H1 (cell line): Measurements from ENCODE around the gene KRTAP5-8. TPM values are rescaled to one million over a fixed set of nuclear protein-coding genes. Genes with fewer than 3 reads are reported as not detected.

Source experiments
- CTCF ChIA-PET: fragments of 300-600 bp; sonication (Branson Sonifier 250); formaldehyde crosslinking; loops from one replicate; lab custom pipeline; 2021; ENCODE audit not compliant: partially characterized antibody; lab: Charles Lee
- POLR2A ChIA-PET: fragments of 300-600 bp; sonication (Branson Sonifier 250); formaldehyde crosslinking; loops from one replicate; lab custom pipeline; 2021; ENCODE audit warnings: inconsistent platforms; ENCODE audit not compliant: partially characterized antibody; lab: Charles Lee
- DNase-seq, 2 experiments: peaks; one replicate each; pipeline versions ENCODE4 v3.0.0 to v3.0.0-alpha.2; 2010 to 2022; ENCODE audit warnings: low spot score in 2 of 2, low read depth in 1 of 2, mixed read lengths in 1 of 2
- FAIRE-seq: peaks from 2 replicates; lab custom pipeline; 2011; peaks lifted over from hg19 to GRCh38; lab: Jason Lieb, UNC
- H2AFZ ChIP-seq: 2 replicates; pipeline ENCODE4 v1.8.1; 2012; ENCODE audit warnings: low read length, inconsistent platforms
- H2AK5ac ChIP-seq: 2 replicates; pipeline ENCODE4 v1.6.1; 2013; ENCODE audit warnings: low read depth, low read length
- H2BK120ac ChIP-seq: replicated peaks from 2 replicates; pipeline ENCODE3; 2013; ENCODE audit warnings: low read depth, low read length, inconsistent platforms
- H2BK12ac ChIP-seq: 2 replicates; pipeline ENCODE4 v1.6.1; 2013; ENCODE audit warnings: low read depth, low read length
- H2BK15ac ChIP-seq: 2 replicates; pipeline ENCODE4 v1.6.1; 2013; ENCODE audit warnings: low read length
- H2BK20ac ChIP-seq: 2 replicates; pipeline ENCODE4 v1.6.1; 2013; ENCODE audit warnings: low read length
- H2BK5ac ChIP-seq: 2 replicates; pipeline ENCODE4 v1.6.1; 2013; ENCODE audit warnings: low read depth, low read length
- H3K14ac ChIP-seq: 2 replicates; pipeline ENCODE4 v1.6.1; 2013; ENCODE audit warnings: inconsistent platforms; ENCODE audit not compliant: insufficient read length
- H3K18ac ChIP-seq: 2 replicates; pipeline ENCODE4 v1.6.1; 2013; ENCODE audit warnings: low read length; ENCODE audit errors: extremely low read depth
- H3K23ac ChIP-seq: 2 replicates; pipeline ENCODE4 v1.6.1; 2013; ENCODE audit warnings: inconsistent platforms; ENCODE audit not compliant: insufficient read length
- H3K23me2 ChIP-seq: 2 replicates; pipeline ENCODE4 v1.6.1; 2013; ENCODE audit warnings: low read depth, low read length
- H3K27ac ChIP-seq: 2 replicates; pipeline ENCODE4 v1.6.1; 2011; ENCODE audit warnings: low read depth, low read length, inconsistent platforms
- H3K27me3 ChIP-seq, 4 experiments: replicated peaks in 1 of 4; 1 replicate in 1 of 4; 2 replicates in 3 of 4; pipeline versions ENCODE4 v1.6.1 to v1.8.1; 2011 to 2013; ENCODE audit warnings: low read length in 3 of 4, mild to moderate bottlenecking in 3 of 4, inconsistent platforms in 2 of 4, mixed read lengths in 2 of 4, moderate library complexity in 1 of 4; ENCODE audit not compliant: control insufficient read depth in 3 of 4, insufficient read depth in 3 of 4; ENCODE audit errors: extremely low read depth in 1 of 4
- H3K36me3 ChIP-seq, 4 experiments: 2 replicates each; pipeline versions ENCODE4 v1.6.1 to v1.8.1; 2011 to 2013; ENCODE audit warnings: mild to moderate bottlenecking in 4 of 4, low read length in 3 of 4, moderate library complexity in 2 of 4, control low read depth in 1 of 4, inconsistent platforms in 1 of 4; ENCODE audit not compliant: insufficient read depth in 4 of 4, control insufficient read depth in 2 of 4
- H3K4ac ChIP-seq: replicated peaks from 2 replicates; pipeline ENCODE3; 2013; ENCODE audit warnings: low read length, low read depth, mixed read lengths, inconsistent platforms; ENCODE audit not compliant: insufficient read length
- H3K4me1 ChIP-seq, 4 experiments: replicated peaks in 1 of 4; 1 replicate in 1 of 4; 2 replicates in 3 of 4; pipeline versions ENCODE4 v1.6.1 to v1.8.1; 2011 to 2013; ENCODE audit warnings: low read length in 3 of 4, inconsistent platforms in 2 of 4, mixed read lengths in 1 of 4; ENCODE audit not compliant: insufficient read depth in 4 of 4, control insufficient read depth in 3 of 4
- H3K4me2 ChIP-seq, 2 experiments: 2 replicates each; pipeline versions ENCODE4 v1.6.1 to v1.8.1; 2011 to 2013; ENCODE audit warnings: low read depth in 2 of 2, low read length in 2 of 2, control low read depth in 1 of 2, inconsistent platforms in 1 of 2, mild to moderate bottlenecking in 1 of 2; ENCODE audit not compliant: insufficient read depth in 1 of 2
- H3K4me3 ChIP-seq, 4 experiments: fragments of 200-600, 300-600 bp in 1 of 4; sonication (generic), shearing (Covaris generic), sonication (Bioruptor Twin) in 1 of 4; 2 replicates each; pipeline versions ENCODE4 v1.5.1 to v1.8.1; 2011 to 2016; ENCODE audit warnings: low read length in 4 of 4, low read depth in 3 of 4, control low read depth in 2 of 4, inconsistent platforms in 2 of 4, mild to moderate bottlenecking in 2 of 4, mixed read lengths in 1 of 4, moderate library complexity in 1 of 4; ENCODE audit not compliant: insufficient read depth in 2 of 4; ENCODE audit errors: extremely low read depth in 1 of 4
- H3K56ac ChIP-seq: replicated peaks from 2 replicates; pipeline ENCODE3; 2013; ENCODE audit warnings: low read depth, mild to moderate bottlenecking, mixed read lengths, low read length, inconsistent platforms; ENCODE audit not compliant: insufficient read length
- H3K79me1 ChIP-seq: 2 replicates; pipeline ENCODE4 v1.6.1; 2013; ENCODE audit warnings: low read depth, low read length, control low read depth
- H3K79me2 ChIP-seq, 2 experiments: 2 replicates each; pipeline versions ENCODE4 v1.6.1 to v1.8.1; 2012 to 2013; ENCODE audit warnings: low read length in 2 of 2, mild to moderate bottlenecking in 2 of 2, inconsistent platforms in 1 of 2; ENCODE audit not compliant: insufficient read depth in 2 of 2, control insufficient read depth in 1 of 2
- H3K9ac ChIP-seq, 4 experiments: replicated peaks in 1 of 4; 1 replicate in 1 of 4; 2 replicates in 3 of 4; pipeline versions ENCODE4 v1.6.1 to v1.8.1; 2011 to 2013; ENCODE audit warnings: low read depth in 3 of 4, low read length in 3 of 4, control low read depth in 2 of 4, mild to moderate bottlenecking in 2 of 4, moderate library complexity in 2 of 4, inconsistent platforms in 1 of 4; ENCODE audit errors: extremely low read depth in 1 of 4
- H3K9me3 ChIP-seq, 2 experiments: 2 replicates each; pipeline versions ENCODE4 v1.6.1 to v1.8.1; 2012 to 2013; ENCODE audit warnings: mild to moderate bottlenecking in 2 of 2, moderate library complexity in 2 of 2, control low read depth in 1 of 2, inconsistent platforms in 1 of 2, low read depth in 1 of 2, low read length in 1 of 2, mixed read lengths in 1 of 2; ENCODE audit not compliant: insufficient read depth in 2 of 2
- H4K20me1 ChIP-seq, 2 experiments: replicated peaks in 1 of 2; 2 replicates each; pipeline versions ENCODE3 to v1.8.1; 2011 to 2013; ENCODE audit warnings: inconsistent platforms in 2 of 2, low read length in 2 of 2, mild to moderate bottlenecking in 1 of 2; ENCODE audit not compliant: insufficient read depth in 2 of 2, control insufficient read depth in 1 of 2
- H4K5ac ChIP-seq: 2 replicates; pipeline ENCODE4 v1.6.1; 2013; ENCODE audit warnings: low read length, low read depth, mixed read lengths, inconsistent platforms; ENCODE audit not compliant: insufficient read length
- H4K8ac ChIP-seq: 2 replicates; pipeline ENCODE4 v1.8.0; 2013; ENCODE audit warnings: mild to moderate bottlenecking, moderate library complexity, low read length, inconsistent platforms; ENCODE audit not compliant: insufficient read depth; ENCODE audit errors: extremely low read depth
- H4K91ac ChIP-seq: replicated peaks from 2 replicates; pipeline ENCODE3; 2013; ENCODE audit warnings: low read length, mixed read lengths, inconsistent platforms; ENCODE audit not compliant: insufficient read length
- CBX8 ChIP-seq: fragments of 300-800, 300-1000 bp; sonication (generic); IDR thresholded peaks from 2 replicates; pipeline ENCODE4 v1.7.1; 2016; ENCODE audit warnings: low read depth, low read length, borderline replicate concordance
- CHD2 ChIP-seq: IDR thresholded peaks from 2 replicates; pipeline ENCODE4 v1.6.1; 2012; ENCODE audit warnings: low read length, improper control_type of control experiment
- E2F6 ChIP-seq: IDR thresholded peaks from 2 replicates; pipeline ENCODE4 v1.6.1; 2012; ENCODE audit warnings: inconsistent platforms
- GTF2F1 ChIP-seq: IDR thresholded peaks from 2 replicates; pipeline ENCODE4 v1.6.1; 2012; ENCODE audit warnings: low read depth, low read length, improper control_type of control experiment, borderline replicate concordance
- HDAC2 ChIP-seq, 2 experiments: fragments of 300-600 bp in 1 of 2; sonication (generic) in 1 of 2; IDR thresholded peaks; 2 replicates each; pipeline ENCODE4 v1.6.1; 2011 to 2012; ENCODE audit warnings: low read depth in 2 of 2, low read length in 2 of 2, mild to moderate bottlenecking in 2 of 2, moderate library complexity in 2 of 2, borderline replicate concordance in 1 of 2, inconsistent platforms in 1 of 2
- HDAC6 ChIP-seq: IDR thresholded peaks from one replicate; pipeline ENCODE4 v1.7.1; 2012; ENCODE audit warnings: low read depth, mild to moderate bottlenecking, inconsistent platforms, low read length, moderate library complexity
- POLR2A ChIP-seq, 2 experiments: IDR thresholded peaks; 1 replicate in 1 of 2; 2 replicates in 1 of 2; pipeline ENCODE4 v1.6.1; 2011; ENCODE audit warnings: low read depth in 2 of 2, low read length in 2 of 2, mild to moderate bottlenecking in 2 of 2; ENCODE audit errors: control extremely low read depth in 1 of 2
- RAD21 ChIP-seq, 2 experiments: IDR thresholded peaks in 1 of 2; conservative IDR thresholded peaks in 1 of 2; 2 replicates each; pipeline ENCODE4 v1.6.1; 2011; ENCODE audit warnings: low read depth in 2 of 2, low read length in 2 of 2, improper control_type of control experiment in 1 of 2, inconsistent platforms in 1 of 2, mild to moderate bottlenecking in 1 of 2, moderate library complexity in 1 of 2
- SP4 ChIP-seq: IDR thresholded peaks from 2 replicates; pipeline ENCODE4 v1.6.1; 2012; ENCODE audit warnings: low read length, inconsistent platforms
- USF2 ChIP-seq: IDR thresholded peaks from 2 replicates; pipeline ENCODE4 v1.6.1; 2011; ENCODE audit warnings: low read length, improper control_type of control experiment
- ZNF274 ChIP-seq: IDR thresholded peaks from 2 replicates; pipeline ENCODE4 v1.7.0; 2012; ENCODE audit warnings: low read length, borderline replicate concordance; ENCODE audit errors: extremely low read depth
- whole genome bisulfite sequencing, 2 experiments: shearing (Covaris generic) in 1 of 2; methylation state at CpG; one replicate each; pipeline versions ENCODE4 v1.1.6 to v1.1.7; 2013 to 2015; ENCODE audit warnings: low lambda C conversion rate in 2 of 2, mixed read lengths in 2 of 2, inconsistent platforms in 1 of 2, low coverage in 1 of 2, missing lambda C conversion rate in 1 of 2; ENCODE audit not compliant: insufficient replicate concordance in 2 of 2, insufficient coverage in 1 of 2, insufficient read length in 1 of 2; ENCODE audit errors: extremely low coverage in 1 of 2, missing lambda C conversion rate in 1 of 2; 5-methylcytosine and 5-hydroxymethylcytosine counted together
- polyA plus RNA-seq, 7 experiments: library from polyadenylated mRNA; depleted of rRNA in 3 of 7; stranded (reverse) in 5 of 7; unstranded in 2 of 7; fragments of >200 nt in 5 of 7; fragments of 200-250 nt in 2 of 7; gene quantifications; 1 replicate in 5 of 7; 2 replicates in 1 of 7; 4 replicates in 1 of 7; pipeline versions ENCODE4 v1.2.1 to v1.2.3, GENCODE V29; 2011 to 2013; ENCODE audit warnings: missing spikeins in 2 of 7, mixed read lengths in 2 of 7
- total RNA-seq: library from RNA; stranded (reverse); fragmentation: NEBNext Ultra II Directional; extraction: Animal tissue kit (Norgen Biotek cat#: 25700); gene quantifications from 2 replicates; pipeline ENCODE4 v1.2.1, GENCODE V29; 2021

The KRTAP5-8 gene
- total and polyA plus RNA-seq, 2 of the 8 experiments (the other 6 are each of a cell fraction or from before 2014, with no cell fraction given) = not detected

GRCh38 chr11:71504531-71504930 is 33.3 kb upstream of the KRTAP5-8 start:
- H3K9ac ChIP-seq = no peak overlapping the region
- H4K5ac ChIP-seq = no peak overlapping the region
- no peak overlapping the region for H2BK5ac ChIP-seq
- FAIRE-seq = no peak
- peak overlapping the region; percentile 1; the same call in 1 of the 2 replicates for H4K8ac ChIP-seq
- no peak overlapping the region for H2BK120ac ChIP-seq
- no peak overlapping the region for H3K56ac ChIP-seq
- H4K91ac ChIP-seq = no peak overlapping the region
- no peak overlapping the region for H3K4me3 ChIP-seq
- no peak overlapping the region for H3K14ac ChIP-seq
- 0 out of 2 replicates have a peak overlapping the region, but pooled peaks have one; percentile 18 for H2BK15ac ChIP-seq
- H3K79me1 ChIP-seq = no peaks in the 10 kb centered on the region
- peaks cover 0 to 8% (median 5%) of the 10 kb centered on the region in 4 experiments; a peak in 5 of 7 replicates for H3K4me1 ChIP-seq
- no peaks in the 10 kb centered on the region for H3K79me2 ChIP-seq
- H2BK12ac ChIP-seq = peak overlapping the region; percentile 68; the same call in 1 of the 2 replicates
- H3K4ac ChIP-seq = no peak overlapping the region
- WGBS, 2 experiments = 75% methylated on average over 10 of the region's 10 CpGs; no CpG with 5 or more reads in 1 of the 2 experiments
- H3K9me3 ChIP-seq = peaks cover 4 to 9% of the 10 kb centered on the region in 2 experiments; a peak in 3 of 4 replicates
- peak in 1 of 2 experiments; percentile 45 for DNase-seq
- peak overlapping the region; percentile 48; the same call in 1 of the 2 replicates for H2BK20ac ChIP-seq
- no peak overlapping the region for H3K23ac ChIP-seq
- H2AFZ ChIP-seq = no peak overlapping the region
- H3K23me2 ChIP-seq = no peaks in the 10 kb centered on the region
- no peak overlapping the region for H3K27ac ChIP-seq
- H4K20me1 ChIP-seq = no peaks in the 10 kb centered on the region
- peaks cover 0 to 11% (median under 1%) of the 10 kb centered on the region in 4 experiments; a peak in 3 of 8 replicates for H3K36me3 ChIP-seq
- 0 out of 2 replicates have a peak overlapping the region, but pooled peaks have one; percentile 24 for H3K18ac ChIP-seq
- ChIA-PET CTCF (interaction anchor here (0.8 to 1.0 kb wide), 2 partner anchors 10 to 13 kb away, joined by 3 read pairs; no protein-coding TSS in a partner anchor), POLR2A (interaction anchor here (0.6 kb wide), 1 partner anchor 56 kb away, joined by 3 read pairs; the partner anchor contains the start of gene DHCR7)
- no peak overlapping the region for H3K4me2 ChIP-seq
- no peak overlapping the region; the same call in 1 of the 2 replicates for H2AK5ac ChIP-seq
- H3K27me3 ChIP-seq = no peaks in the 10 kb centered on the region
- TF ChIP-seq HDAC6 (no peak), SP4 (no peak), RAD21 (IDR thresholded peaks at IDR 0.05 in 1 of 2, conservative IDR thresholded peaks at IDR 0.05 in 1 of 2; ENCODE audit: low read depth in 2 of 2, low read length in 2 of 2) (no peak), CBX8 (no peak), USF2 (no peak), HDAC2 (IDR thresholded peaks at IDR 0.05; ENCODE audit: borderline replicate concordance in 1 of 2, low read depth in 2 of 2, low read length in 2 of 2) (no peak), ZNF274 (no peak), CHD2 (no peak), POLR2A (IDR thresholded peaks at IDR 0.05; ENCODE audit: control extremely low read depth in 1 of 2, low read depth in 2 of 2, low read length in 2 of 2) (no peak), GTF2F1 (no peak), E2F6 (no peak)
